ENCODE measurements around the gene CCDC33.
A peak's percentile ranks its signal among the peaks of the same experiment; 100 is the strongest.

DNA sequence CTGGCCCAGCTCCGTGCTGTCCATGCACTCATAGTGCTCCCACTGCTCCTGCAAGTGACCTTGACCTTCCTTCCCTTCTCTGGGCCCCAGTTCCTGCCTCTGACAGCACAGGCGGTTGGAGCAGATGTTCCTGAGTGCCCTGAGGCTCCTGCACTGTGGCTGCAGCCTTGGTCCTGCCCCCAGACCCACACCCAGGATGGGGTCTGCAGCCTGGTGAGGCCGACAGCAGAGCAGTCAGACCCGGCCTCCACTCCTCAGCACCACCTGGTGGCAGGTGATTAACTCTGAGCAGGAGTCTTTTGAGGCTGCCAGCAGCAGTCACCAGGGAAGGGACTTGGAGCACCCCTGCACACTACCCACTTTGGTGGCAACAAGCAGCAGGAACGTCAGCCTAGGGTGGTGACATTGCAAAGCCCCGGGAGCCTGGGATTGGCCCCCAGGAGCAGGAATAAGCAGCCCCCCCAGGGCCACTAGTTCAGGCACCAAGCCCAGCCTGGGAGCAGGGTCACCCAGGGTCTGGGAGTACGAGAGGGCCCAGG, 66.8 kb downstream of the CCDC33 start:
- TF ChIP-seq CTCF (IDR thresholded peaks at IDR 0.05; ENCODE audit: insufficient read depth, low read length): peak; percentile 19
- no peak for TF ChIP-seq SPI1 (IDR thresholded peaks at IDR 0.05; ENCODE audit: borderline replicate concordance, low read depth)
- no peak for TF ChIP-seq POLR2AphosphoS5 (IDR thresholded peaks at IDR 0.05; ENCODE audit: low read depth)
- no peak for TF ChIP-seq REST (IDR thresholded peaks at IDR 0.05; ENCODE audit: insufficient replicate concordance, low read depth)

Measured in HL-60 (cell line).